ENCODE data around the gene SMCR8. TPM values are rescaled to one million over a fixed set of nuclear protein-coding genes. Genes with fewer than 3 reads are reported as not detected.

Gene SMCR8
- total and polyA plus RNA-seq, 9 of the 15 experiments (the other 6 are each of a cell fraction or from before 2014, with no cell fraction given) = 0.25 to 8.8 (median 4.9) TPM

DNA sequence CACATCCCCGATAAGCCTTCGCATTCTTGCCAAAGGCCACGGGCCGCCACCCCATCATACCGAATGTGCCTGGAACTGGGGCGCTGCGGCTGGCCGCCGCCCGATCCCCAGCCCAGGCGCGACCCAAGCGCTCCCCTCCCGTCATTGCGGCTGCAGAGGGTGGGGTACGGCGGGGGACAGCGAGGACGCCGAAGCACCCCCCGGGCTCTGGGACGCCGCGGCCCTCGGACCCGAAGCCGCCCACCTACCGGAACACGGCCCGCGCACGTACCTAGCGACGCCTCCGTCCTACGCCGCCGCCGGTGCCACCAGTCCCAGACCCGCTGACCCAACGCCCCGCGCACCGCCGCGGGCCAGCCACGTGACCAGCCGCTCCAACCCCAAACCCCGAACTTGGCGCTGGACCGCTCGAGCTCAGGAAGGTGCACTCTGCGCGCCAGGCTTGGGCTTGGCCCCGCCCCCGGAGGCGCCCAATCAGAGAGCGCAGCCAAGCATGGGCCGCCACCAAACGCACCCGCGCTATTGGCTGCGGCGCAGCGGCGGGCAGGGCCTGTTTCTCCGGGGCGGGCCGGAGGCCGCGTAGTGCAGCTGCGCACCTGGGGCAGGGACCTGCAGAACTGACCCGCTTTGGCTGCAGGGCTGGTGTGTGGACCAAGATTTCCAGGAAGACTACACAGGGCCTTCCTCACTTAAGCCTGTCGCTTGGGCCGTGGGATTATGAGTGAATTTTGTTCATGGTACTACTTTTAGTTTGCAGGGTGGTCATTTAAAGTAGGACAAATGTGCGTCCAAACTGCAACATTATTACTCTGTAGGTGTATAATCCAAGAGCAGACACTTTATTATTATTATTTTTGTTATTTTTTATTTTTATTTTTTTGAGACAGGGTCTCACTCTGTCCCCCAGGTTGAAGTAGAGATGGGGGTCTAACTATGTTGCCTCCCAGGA is 48.3 kb downstream of the SMCR8 start, which contains the start of gene SHMT1 (continued):
- TF ChIP-seq, protein P1, sequence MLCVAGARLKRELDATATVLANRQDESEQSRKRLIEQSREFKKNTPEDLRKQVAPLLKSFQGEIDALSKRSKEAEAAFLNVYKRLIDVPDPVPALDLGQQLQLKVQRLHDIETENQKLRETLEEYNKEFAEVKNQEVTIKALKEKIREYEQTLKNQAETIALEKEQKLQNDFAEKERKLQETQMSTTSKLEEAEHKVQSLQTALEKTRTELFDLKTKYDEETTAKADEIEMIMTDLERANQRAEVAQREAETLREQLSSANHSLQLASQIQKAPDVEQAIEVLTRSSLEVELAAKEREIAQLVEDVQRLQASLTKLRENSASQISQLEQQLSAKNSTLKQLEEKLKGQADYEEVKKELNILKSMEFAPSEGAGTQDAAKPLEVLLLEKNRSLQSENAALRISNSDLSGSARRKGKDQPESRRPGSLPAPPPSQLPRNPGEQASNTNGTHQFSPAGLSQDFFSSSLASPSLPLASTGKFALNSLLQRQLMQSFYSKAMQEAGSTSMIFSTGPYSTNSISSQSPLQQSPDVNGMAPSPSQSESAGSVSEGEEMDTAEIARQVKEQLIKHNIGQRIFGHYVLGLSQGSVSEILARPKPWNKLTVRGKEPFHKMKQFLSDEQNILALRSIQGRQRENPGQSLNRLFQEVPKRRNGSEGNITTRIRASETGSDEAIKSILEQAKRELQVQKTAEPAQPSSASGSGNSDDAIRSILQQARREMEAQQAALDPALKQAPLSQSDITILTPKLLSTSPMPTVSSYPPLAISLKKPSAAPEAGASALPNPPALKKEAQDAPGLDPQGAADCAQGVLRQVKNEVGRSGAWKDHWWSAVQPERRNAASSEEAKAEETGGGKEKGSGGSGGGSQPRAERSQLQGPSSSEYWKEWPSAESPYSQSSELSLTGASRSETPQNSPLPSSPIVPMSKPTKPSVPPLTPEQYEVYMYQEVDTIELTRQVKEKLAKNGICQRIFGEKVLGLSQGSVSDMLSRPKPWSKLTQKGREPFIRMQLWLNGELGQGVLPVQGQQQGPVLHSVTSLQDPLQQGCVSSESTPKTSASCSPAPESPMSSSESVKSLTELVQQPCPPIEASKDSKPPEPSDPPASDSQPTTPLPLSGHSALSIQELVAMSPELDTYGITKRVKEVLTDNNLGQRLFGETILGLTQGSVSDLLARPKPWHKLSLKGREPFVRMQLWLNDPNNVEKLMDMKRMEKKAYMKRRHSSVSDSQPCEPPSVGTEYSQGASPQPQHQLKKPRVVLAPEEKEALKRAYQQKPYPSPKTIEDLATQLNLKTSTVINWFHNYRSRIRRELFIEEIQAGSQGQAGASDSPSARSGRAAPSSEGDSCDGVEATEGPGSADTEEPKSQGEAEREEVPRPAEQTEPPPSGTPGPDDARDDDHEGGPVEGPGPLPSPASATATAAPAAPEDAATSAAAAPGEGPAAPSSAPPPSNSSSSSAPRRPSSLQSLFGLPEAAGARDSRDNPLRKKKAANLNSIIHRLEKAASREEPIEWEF (CRISPR knock-in tag; IDR thresholded peaks at IDR 0.05) = no peak
- TF ChIP-seq TAF1 (IDR thresholded peaks at IDR 0.05; ENCODE audit: control insufficient read depth, extremely low read depth, insufficient read depth, low read length, severe bottlenecking) = no peak
- no peak for TF ChIP-seq RBM14 (IDR thresholded peaks at IDR 0.05; ENCODE audit: borderline replicate concordance, insufficient read depth, low read depth, low read length)
- TF ChIP-seq ILF3 (IDR thresholded peaks at IDR 0.05; ENCODE audit: borderline replicate concordance) = no peak
- peak; percentile 87 for TF ChIP-seq RBFOX2 (IDR thresholded peaks at IDR 0.05; ENCODE audit: low read depth, low read length)
- TF ChIP-seq, protein P2, sequence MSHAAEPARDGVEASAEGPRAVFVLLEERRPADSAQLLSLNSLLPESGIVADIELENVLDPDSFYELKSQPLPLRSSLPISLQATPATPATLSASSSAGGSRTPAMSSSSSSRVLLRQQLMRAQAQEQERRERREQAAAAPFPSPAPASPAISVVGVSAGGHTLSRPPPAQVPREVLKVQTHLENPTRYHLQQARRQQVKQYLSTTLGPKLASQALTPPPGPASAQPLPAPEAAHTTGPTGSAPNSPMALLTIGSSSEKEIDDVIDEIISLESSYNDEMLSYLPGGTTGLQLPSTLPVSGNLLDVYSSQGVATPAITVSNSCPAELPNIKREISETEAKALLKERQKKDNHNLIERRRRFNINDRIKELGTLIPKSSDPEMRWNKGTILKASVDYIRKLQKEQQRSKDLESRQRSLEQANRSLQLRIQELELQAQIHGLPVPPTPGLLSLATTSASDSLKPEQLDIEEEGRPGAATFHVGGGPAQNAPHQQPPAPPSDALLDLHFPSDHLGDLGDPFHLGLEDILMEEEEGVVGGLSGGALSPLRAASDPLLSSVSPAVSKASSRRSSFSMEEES (CRISPR knock-in tag; IDR thresholded peaks at IDR 0.05) = peak; percentile 90
- TF ChIP-seq, protein P3, sequence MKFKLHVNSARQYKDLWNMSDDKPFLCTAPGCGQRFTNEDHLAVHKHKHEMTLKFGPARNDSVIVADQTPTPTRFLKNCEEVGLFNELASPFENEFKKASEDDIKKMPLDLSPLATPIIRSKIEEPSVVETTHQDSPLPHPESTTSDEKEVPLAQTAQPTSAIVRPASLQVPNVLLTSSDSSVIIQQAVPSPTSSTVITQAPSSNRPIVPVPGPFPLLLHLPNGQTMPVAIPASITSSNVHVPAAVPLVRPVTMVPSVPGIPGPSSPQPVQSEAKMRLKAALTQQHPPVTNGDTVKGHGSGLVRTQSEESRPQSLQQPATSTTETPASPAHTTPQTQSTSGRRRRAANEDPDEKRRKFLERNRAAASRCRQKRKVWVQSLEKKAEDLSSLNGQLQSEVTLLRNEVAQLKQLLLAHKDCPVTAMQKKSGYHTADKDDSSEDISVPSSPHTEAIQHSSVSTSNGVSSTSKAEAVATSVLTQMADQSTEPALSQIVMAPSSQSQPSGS (CRISPR knock-in tag; IDR thresholded peaks at IDR 0.05) = no peak
- no peak for TF ChIP-seq LCOR (CRISPR knock-in tag; IDR thresholded peaks at IDR 0.05)
- TF ChIP-seq NCOA2 (IDR thresholded peaks at IDR 0.05; ENCODE audit: partially characterized antibody in 2 of 2) = no peak
- no peak for TF ChIP-seq ZNF24 (IDR thresholded peaks at IDR 0.05)
- no peak for TF ChIP-seq ZNF134 (CRISPR knock-in tag; conservative IDR thresholded peaks at IDR 0.05)
- no peak for TF ChIP-seq STAG1 (CRISPR knock-in tag; IDR thresholded peaks at IDR 0.05; ENCODE audit: borderline replicate concordance)
- TF ChIP-seq RBBP5 (IDR thresholded peaks at IDR 0.05; ENCODE audit: borderline replicate concordance, insufficient read depth, low read length, poor library complexity, severe bottlenecking) = no peak
- peak; percentile 54; the same call in 1 of the 2 replicates for TF ChIP-seq MYC (IDR thresholded peaks at IDR 0.05; ENCODE audit: low read depth, low read length)
- no peak for TF ChIP-seq MYC (CRISPR knock-in tag; IDR thresholded peaks at IDR 0.05; ENCODE audit: borderline replicate concordance, low read depth)
- no peak for TF ChIP-seq SREBF2 (CRISPR knock-in tag; IDR thresholded peaks at IDR 0.05)
- no peak for TF ChIP-seq ZNF507 (tag; conservative IDR thresholded peaks at IDR 0.05)
- no peak for TF ChIP-seq RFX5 (IDR thresholded peaks at IDR 0.05; ENCODE audit: low read depth, low read length)

Measured in K562 (cell line).